A549 (cell line): ENCODE measurements around the gene NPLOC4. TPM values are rescaled to one million over a fixed set of nuclear protein-coding genes. Genes with fewer than 3 reads are reported as not detected.
A peak's percentile ranks its signal among the peaks of the same experiment; 100 is the strongest.

Source experiments
- ATAC-seq, 2 experiments: fragments of 200-7000 bp in 1 of 2; fragments of >200 bp in 1 of 2; cut with Nextera tagmentation in 1 of 2; cut with Tn5 transposase in 1 of 2; 3 replicates each; pipeline versions ENCODE4 v1.8.0 to v1.9.1; 2018 to 2020; ENCODE audit warnings: mild to moderate bottlenecking in 1 of 2, moderate library complexity in 1 of 2
- CTCF ChIA-PET: fragments of 300-600 bp; sonication (Branson Sonifier 250); formaldehyde crosslinking; extraction: SDS; loops from one replicate; lab custom pipeline; 2021; ENCODE audit warnings: antibody characterized with exemption, inconsistent platforms; lab: Yijun Ruan, JAX
- POLR2A ChIA-PET: fragments of 350-600 bp; formaldehyde crosslinking; extraction: SDS; loops from one replicate; lab custom pipeline; 2021; ENCODE audit warnings: antibody characterized with exemption, inconsistent platforms; lab: Yijun Ruan, JAX
- DNase-seq, 2 experiments: peaks; one replicate each; pipeline versions ENCODE4 v3.0.0 to v3.0.0-alpha.2; 2011 to 2016; ENCODE audit warnings: low read depth in 1 of 2, low spot score in 1 of 2
- FAIRE-seq: peaks from 2 replicates; lab custom pipeline; 2011; peaks lifted over from hg19 to GRCh38; lab: Jason Lieb, UNC
- H3K27ac ChIP-seq, 2 experiments: fragments of >200 bp; sonication (Bioruptor Twin); formaldehyde crosslinking; 3 replicates each; pipeline ENCODE4 v1.5.1; 2016 to 2017
- H3K4me1 ChIP-seq: fragments of >200 bp; sonication (Bioruptor Twin); formaldehyde crosslinking; 3 replicates; pipeline ENCODE4 v1.6.1; 2016
- H3K4me2 ChIP-seq: fragments of >200 bp; sonication (Bioruptor Twin); formaldehyde crosslinking; 3 replicates; pipeline ENCODE4 v1.6.1; 2016
- H3K4me3 ChIP-seq: fragments of >200 bp; sonication (Bioruptor Twin); formaldehyde crosslinking; 3 replicates; pipeline ENCODE4 v1.5.1; 2016
- H3K9me3 ChIP-seq: fragments of >200 bp; sonication (Bioruptor Twin); formaldehyde crosslinking; 3 replicates; pipeline ENCODE4 v1.6.1; 2016
- CBX2 ChIP-seq: fragments of 200-600 bp; sonication (generic); IDR thresholded peaks from 2 replicates; pipeline ENCODE4 v1.6.1; 2016; ENCODE audit warnings: low read depth, mild to moderate bottlenecking, borderline replicate concordance
- CHD2 ChIP-seq: fragments of 150-350 bp; IDR thresholded peaks from 2 replicates; pipeline ENCODE4 v1.6.1; 2014; ENCODE audit warnings: low read length; ENCODE audit not compliant: partially characterized antibody
- EHF ChIP-seq: fragments of 250-450 bp; sonication (Bioruptor Pico); IDR thresholded peaks from 2 replicates; pipeline ENCODE4 v1.5.0; 2020; ENCODE audit warnings: mild to moderate bottlenecking
- FOSB ChIP-seq: fragments of 250-450 bp; sonication (Bioruptor Pico); IDR thresholded peaks from 2 replicates; pipeline ENCODE4 v1.5.0; 2020; ENCODE audit warnings: mild to moderate bottlenecking, moderate library complexity
- FOSL2 ChIP-seq, 2 experiments: fragments of 450-650 bp in 1 of 2; fragments of >200 bp in 1 of 2; sonication (Bioruptor Twin) in 1 of 2; formaldehyde crosslinking; IDR thresholded peaks; 2 replicates each; pipeline versions ENCODE4 v1.5.0 to v1.6.1; 2016 to 2020; ENCODE audit warnings: mild to moderate bottlenecking in 1 of 2, moderate library complexity in 1 of 2
- FOXS1 ChIP-seq: fragments of 250-450 bp; sonication (Bioruptor Pico); IDR thresholded peaks from 2 replicates; pipeline ENCODE4 v1.5.0; 2020; ENCODE audit warnings: mild to moderate bottlenecking, moderate library complexity
- HOXB5 ChIP-seq: fragments of 250-450 bp; sonication (Bioruptor Pico); IDR thresholded peaks from 2 replicates; pipeline ENCODE4 v1.5.0; 2020; ENCODE audit warnings: mild to moderate bottlenecking, moderate library complexity
- JUNB ChIP-seq: fragments of >200 bp; sonication (Bioruptor Twin); formaldehyde crosslinking; IDR thresholded peaks from 2 replicates; pipeline ENCODE4 v1.6.1; 2016
- MAFK ChIP-seq: fragments of 450-650 bp; IDR thresholded peaks from 2 replicates; pipeline ENCODE4 v1.6.1; 2014; ENCODE audit not compliant: partially characterized antibody
- MYC ChIP-seq: IDR thresholded peaks from 2 replicates; pipeline ENCODE4 v1.6.1; 2012; ENCODE audit warnings: mild to moderate bottlenecking, inconsistent platforms, low read length, improper control_type of control experiment, borderline replicate concordance
- NFE2L2 ChIP-seq: fragments of 150-350 bp; conservative IDR thresholded peaks from 2 replicates; pipeline ENCODE4 v1.6.1; 2014; ENCODE audit warnings: low read length
- POLR2A ChIP-seq: IDR thresholded peaks from 2 replicates; pipeline ENCODE4 v1.6.1; 2012; ENCODE audit warnings: mild to moderate bottlenecking, low read length
- RAD21 ChIP-seq, 2 experiments: fragments of >200 bp in 1 of 2; sonication (Bioruptor Twin) in 1 of 2; formaldehyde crosslinking in 1 of 2; IDR thresholded peaks in 1 of 2; conservative IDR thresholded peaks in 1 of 2; 2 replicates in 1 of 2; 3 replicates in 1 of 2; pipeline ENCODE4 v1.6.1; 2012 to 2018; ENCODE audit warnings: inconsistent platforms in 1 of 2
- RARB ChIP-seq: fragments of 250-450 bp; sonication (Bioruptor Pico); IDR thresholded peaks from 2 replicates; pipeline ENCODE4 v1.8.0; 2021; ENCODE audit warnings: mild to moderate bottlenecking, moderate library complexity
- RFX5 ChIP-seq: fragments of 450-650 bp; IDR thresholded peaks from 2 replicates; pipeline ENCODE4 v1.7.1; 2014; ENCODE audit warnings: antibody characterized with exemption, mild to moderate bottlenecking, moderate library complexity
- SMC3 ChIP-seq: fragments of >200 bp; sonication (Bioruptor Twin); formaldehyde crosslinking; IDR thresholded peaks from 3 replicates; pipeline ENCODE4 v1.6.1; 2018; ENCODE audit warnings: inconsistent platforms
- ZSCAN20 ChIP-seq: fragments of 250-450 bp; sonication (Bioruptor Pico); IDR thresholded peaks from 2 replicates; pipeline ENCODE4 v1.8.0; 2022; ENCODE audit warnings: mild to moderate bottlenecking, moderate library complexity
- WGBS: methylation state at CpG from one replicate; pipeline ENCODE4 v1.1.6; 2017; ENCODE audit errors: missing lambda C conversion rate; 5-methylcytosine and 5-hydroxymethylcytosine counted together
- polyA plus RNA-seq, 4 experiments: library from polyadenylated mRNA; depleted of rRNA in 3 of 4; stranded (reverse); fragments of >200 nt; fragmentation: RNase III in 1 of 4; extraction: RNeasy Plus Mini Kit Qiagen cat#74134 plus additional on column Dnase treatment in 1 of 4; gene quantifications; 2 replicates in 3 of 4; 3 replicates in 1 of 4; pipeline ENCODE4 v1.2.3, GENCODE V29; 2011 to 2017
- TF ChIP-seq, protein P1 (sequence below): fragments of 200-600 bp; sonication (generic); IDR thresholded peaks from 2 replicates; pipeline ENCODE4 v1.6.1; 2016; ENCODE audit warnings: antibody characterized with exemption, mild to moderate bottlenecking, moderate library complexity
- TF ChIP-seq, protein P2 (sequence below): fragments of 450-650 bp; IDR thresholded peaks from 2 replicates; pipeline ENCODE4 v1.6.1; 2014; ENCODE audit warnings: antibody characterized with exemption
- TF ChIP-seq, protein P3 (sequence below): IDR thresholded peaks from 2 replicates; pipeline ENCODE4 v1.6.1; 2012; ENCODE audit warnings: low read depth, borderline replicate concordance

The NPLOC4 gene
- polyA plus RNA-seq, 2 of the 4 experiments (the other 2 are of a cell fraction) = 98.5 to 101 TPM

DNA sequence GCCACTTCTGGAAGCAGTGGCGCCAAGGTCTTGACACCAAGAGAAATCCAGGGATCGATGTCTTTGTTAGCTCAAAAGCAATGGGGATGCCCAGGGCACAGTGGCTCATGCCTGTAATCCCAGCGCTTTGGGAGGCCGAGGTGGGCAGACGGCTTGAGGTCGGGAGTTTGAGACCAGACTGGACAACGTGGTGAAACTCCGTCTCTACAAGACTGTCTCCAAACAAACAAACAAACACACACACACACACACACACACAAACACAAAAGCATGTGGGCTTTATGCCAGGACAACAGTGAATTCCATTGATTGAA lies 62.3 kb downstream of the NPLOC4 start:
- H3K9me3 ChIP-seq = no peaks in the 10 kb centered on the region
- TF ChIP-seq SMC3 (no peak), RFX5 (no peak), HOXB5 (CRISPR knock-in tag) (no peak), EHF (CRISPR knock-in tag) (no peak), FOSL2 (IDR thresholded peaks at IDR 0.05) (no peak), FOSL2 (CRISPR knock-in tag; IDR thresholded peaks at IDR 0.05) (no peak), JUNB (no peak), MYC (no peak)
- TF ChIP-seq, protein P1, sequence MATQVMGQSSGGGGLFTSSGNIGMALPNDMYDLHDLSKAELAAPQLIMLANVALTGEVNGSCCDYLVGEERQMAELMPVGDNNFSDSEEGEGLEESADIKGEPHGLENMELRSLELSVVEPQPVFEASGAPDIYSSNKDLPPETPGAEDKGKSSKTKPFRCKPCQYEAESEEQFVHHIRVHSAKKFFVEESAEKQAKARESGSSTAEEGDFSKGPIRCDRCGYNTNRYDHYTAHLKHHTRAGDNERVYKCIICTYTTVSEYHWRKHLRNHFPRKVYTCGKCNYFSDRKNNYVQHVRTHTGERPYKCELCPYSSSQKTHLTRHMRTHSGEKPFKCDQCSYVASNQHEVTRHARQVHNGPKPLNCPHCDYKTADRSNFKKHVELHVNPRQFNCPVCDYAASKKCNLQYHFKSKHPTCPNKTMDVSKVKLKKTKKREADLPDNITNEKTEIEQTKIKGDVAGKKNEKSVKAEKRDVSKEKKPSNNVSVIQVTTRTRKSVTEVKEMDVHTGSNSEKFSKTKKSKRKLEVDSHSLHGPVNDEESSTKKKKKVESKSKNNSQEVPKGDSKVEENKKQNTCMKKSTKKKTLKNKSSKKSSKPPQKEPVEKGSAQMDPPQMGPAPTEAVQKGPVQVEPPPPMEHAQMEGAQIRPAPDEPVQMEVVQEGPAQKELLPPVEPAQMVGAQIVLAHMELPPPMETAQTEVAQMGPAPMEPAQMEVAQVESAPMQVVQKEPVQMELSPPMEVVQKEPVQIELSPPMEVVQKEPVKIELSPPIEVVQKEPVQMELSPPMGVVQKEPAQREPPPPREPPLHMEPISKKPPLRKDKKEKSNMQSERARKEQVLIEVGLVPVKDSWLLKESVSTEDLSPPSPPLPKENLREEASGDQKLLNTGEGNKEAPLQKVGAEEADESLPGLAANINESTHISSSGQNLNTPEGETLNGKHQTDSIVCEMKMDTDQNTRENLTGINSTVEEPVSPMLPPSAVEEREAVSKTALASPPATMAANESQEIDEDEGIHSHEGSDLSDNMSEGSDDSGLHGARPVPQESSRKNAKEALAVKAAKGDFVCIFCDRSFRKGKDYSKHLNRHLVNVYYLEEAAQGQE = no peak
- peak overlapping the region in 1 of 2 experiments; percentile 95; a peak in 3 of 6 replicates for H3K27ac ChIP-seq
- WGBS = 79% methylated on average over 8 of the region's 8 CpGs
- peak; percentile 13 for FAIRE-seq
- no peak for DNase-seq
- no peak overlapping the region for H3K4me3 ChIP-seq
- peaks cover 61% of the 10 kb centered on the region for H3K4me1 ChIP-seq
- peak overlapping the region; percentile 2; the same call in 1 of the 3 replicates for H3K4me2 ChIP-seq
- POLR2A ChIA-PET = no interaction called here
- ATAC-seq = no peak
- CTCF ChIA-PET = interaction anchor here (39.7 to 45.0 kb wide), 2 partner anchors 4 to 9 kb away, joined by 1604 read pairs; partner anchors contain the start of gene FAAP100

DNA sequence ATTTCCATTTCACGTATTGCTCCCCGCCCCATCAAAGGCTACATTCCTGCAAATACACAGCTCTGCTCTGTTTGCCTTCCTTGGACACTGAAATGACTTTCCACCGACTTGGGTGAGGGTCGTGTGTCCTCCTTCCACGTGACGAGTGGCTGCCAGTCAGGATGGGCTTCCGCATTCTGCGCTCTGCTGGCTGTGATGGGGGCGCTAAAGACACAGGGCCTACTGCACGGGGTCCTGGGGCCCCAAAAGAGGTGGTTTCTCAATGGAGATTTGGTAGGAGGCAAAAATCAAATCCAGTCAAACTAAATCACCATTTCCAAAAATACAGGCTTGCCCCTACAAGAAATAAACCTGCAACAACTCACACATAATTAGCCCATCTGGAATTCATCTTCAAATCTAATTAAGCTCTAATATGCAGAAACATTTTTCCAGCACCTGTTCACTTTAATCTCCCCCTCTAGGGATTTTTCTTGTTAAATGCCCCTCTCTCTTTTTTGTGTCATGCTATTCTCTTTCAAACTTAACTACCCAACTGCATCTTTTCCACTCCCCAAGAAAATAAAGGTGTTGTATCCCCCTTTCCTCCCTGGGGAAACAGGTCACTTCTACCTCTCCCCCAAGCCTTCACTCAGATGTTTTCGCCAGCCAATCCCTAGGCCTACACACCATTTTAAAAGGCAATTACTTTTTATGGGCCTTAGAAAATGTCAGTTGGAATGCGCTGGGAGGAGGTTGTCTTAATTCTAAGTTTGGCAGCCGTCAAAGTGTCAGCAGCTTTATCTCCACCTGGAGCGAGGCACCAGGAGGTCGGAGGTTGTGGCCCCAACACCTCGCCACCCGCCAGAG lies 62.9 kb downstream of the NPLOC4 start:
- H3K27ac ChIP-seq = peak overlapping the region in 1 of 2 experiments; percentile 95; a peak in 3 of 6 replicates
- peak overlapping the region; percentile 2; the same call in 1 of the 3 replicates for H3K4me2 ChIP-seq
- ATAC-seq (no peak), DNase-seq (no peak)
- CTCF ChIA-PET = interaction anchor here (1.0 to 45.0 kb wide), 3 partner anchors 3 to 55 kb away, joined by 3 to 1604 read pairs (median 1604); partner anchors contain the start of gene FAAP100
- H3K9me3 ChIP-seq = no peaks in the 10 kb centered on the region
- H3K4me3 ChIP-seq = no peak overlapping the region
- POLR2A ChIA-PET = interaction anchor here (0.6 kb wide), 1 partner anchor 13 kb away, joined by 6 read pairs; no protein-coding TSS in a partner anchor
- 87% methylated on average over 17 of the region's 17 CpGs for WGBS
- no peak for TF ChIP-seq JUNB
- TF ChIP-seq FOXS1 = no peak
- no peak for TF ChIP-seq ZSCAN20 (CRISPR knock-in tag)
- TF ChIP-seq, protein P2, sequence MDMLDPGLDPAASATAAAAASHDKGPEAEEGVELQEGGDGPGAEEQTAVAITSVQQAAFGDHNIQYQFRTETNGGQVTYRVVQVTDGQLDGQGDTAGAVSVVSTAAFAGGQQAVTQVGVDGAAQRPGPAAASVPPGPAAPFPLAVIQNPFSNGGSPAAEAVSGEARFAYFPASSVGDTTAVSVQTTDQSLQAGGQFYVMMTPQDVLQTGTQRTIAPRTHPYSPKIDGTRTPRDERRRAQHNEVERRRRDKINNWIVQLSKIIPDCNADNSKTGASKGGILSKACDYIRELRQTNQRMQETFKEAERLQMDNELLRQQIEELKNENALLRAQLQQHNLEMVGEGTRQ = no peak
- no peak for TF ChIP-seq CHD2
- TF ChIP-seq NFE2L2 = no peak
- no peak for TF ChIP-seq RAD21 (conservative IDR thresholded peaks at IDR 0.05 in 1 of 2, IDR thresholded peaks at IDR 0.05 in 1 of 2)
- no peak for TF ChIP-seq POLR2A
- no peak for TF ChIP-seq RARB
- TF ChIP-seq, all 56 proteins: peak for 0
- FAIRE-seq = no peak
- peaks cover 58% of the 10 kb centered on the region for H3K4me1 ChIP-seq

DNA sequence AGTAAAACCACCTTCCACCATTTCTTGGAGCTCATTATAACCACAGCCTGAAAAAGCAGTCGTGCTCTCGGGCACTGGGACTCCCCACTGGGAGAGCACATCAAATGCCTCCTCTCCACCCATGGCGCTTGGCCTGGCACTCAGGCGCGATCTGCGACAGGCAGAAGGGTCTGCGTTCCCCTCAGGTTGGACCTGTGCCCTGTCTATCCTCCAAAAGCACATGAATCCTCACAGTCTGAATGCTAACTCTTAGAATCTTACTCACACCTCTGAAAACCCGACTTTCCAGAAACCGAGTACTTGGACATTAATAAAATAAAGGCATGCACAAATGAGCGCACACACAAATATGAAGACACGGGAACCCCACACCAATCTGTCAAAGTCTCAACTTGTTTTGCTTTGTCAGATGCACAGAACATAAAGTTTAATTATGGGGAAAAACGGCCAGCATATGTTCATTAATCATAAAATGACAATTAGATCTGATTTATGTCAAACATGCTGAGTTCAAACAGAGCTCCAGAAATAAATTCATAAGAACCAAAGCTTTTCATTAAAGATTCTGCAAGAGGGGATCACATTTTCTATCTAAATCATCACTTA lies 64.2 kb downstream of the NPLOC4 start:
- Histone ChIP-seq H3K9me3 (no peaks in the 10 kb centered on the region), H3K4me2 (no peak overlapping the region), H3K27ac (peak overlapping the region in 1 of 2 experiments; percentile 34; a peak in 1 of 6 replicates), H3K4me3 (no peak overlapping the region), H3K4me1 (peaks cover 58% of the 10 kb centered on the region)
- FAIRE-seq = peak; percentile 7
- CTCF ChIA-PET = interaction anchor here (1.0 to 45.0 kb wide), 3 partner anchors 2 to 54 kb away, joined by 3 to 1604 read pairs (median 1604); partner anchors contain the start of gene FAAP100
- POLR2A ChIA-PET = interaction anchor here (0.5 kb wide), 1 partner anchor 23 kb away, joined by 3 read pairs; no protein-coding TSS in a partner anchor
- no peak for ATAC-seq
- 93% methylated on average over 12 of the region's 12 CpGs for WGBS
- no peak for DNase-seq
- TF ChIP-seq RAD21 (conservative IDR thresholded peaks at IDR 0.05 in 1 of 2, IDR thresholded peaks at IDR 0.05 in 1 of 2) (no peak), CBX2 (no peak), MAFK (no peak), SMC3 (no peak), FOSB (CRISPR knock-in tag) (no peak)
- TF ChIP-seq, protein P3, sequence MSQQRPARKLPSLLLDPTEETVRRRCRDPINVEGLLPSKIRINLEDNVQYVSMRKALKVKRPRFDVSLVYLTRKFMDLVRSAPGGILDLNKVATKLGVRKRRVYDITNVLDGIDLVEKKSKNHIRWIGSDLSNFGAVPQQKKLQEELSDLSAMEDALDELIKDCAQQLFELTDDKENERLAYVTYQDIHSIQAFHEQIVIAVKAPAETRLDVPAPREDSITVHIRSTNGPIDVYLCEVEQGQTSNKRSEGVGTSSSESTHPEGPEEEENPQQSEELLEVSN = no peak
